HG03558 (cell line): ENCODE data around the gene CDCA7L.
"Not testable (repeated sequence)": the region's sequence is repeated elsewhere in the genome, so short reads cannot be mapped to it uniquely, and the experiment has no call there.

Experiments used
- ATAC-seq: cut with Tn5 transposase; IDR thresholded peaks from one replicate; pipeline ENCODE4 v1.9.1; 2021; ENCODE audit warnings: moderate number of reproducible peaks; ENCODE audit not compliant: unreplicated experiment; ENCODE audit errors: extremely low read depth

The CDCA7L gene

GRCh38 chr7:21946222-21946709, 567 bp upstream of the CDCA7L start:
- ATAC-seq = no peak

- ATAC-seq = no peak
Measured at GRCh38 chr7:21944616-21945453, 864 bp downstream of the CDCA7L start.

GRCh38 chr7:21943436-21943835, 2.3 kb downstream of the CDCA7L start:
- no peak for ATAC-seq

GRCh38 chr7:21942955-21943354, 2.7 kb downstream of the CDCA7L start:
- no peak for ATAC-seq

- no peak for ATAC-seq
Measured at GRCh38 chr7:21941611-21942141, 4.0 kb downstream of the CDCA7L start.

- no peak for ATAC-seq
Measured at GRCh38 chr7:21939858-21940372, 5.8 kb downstream of the CDCA7L start.

- peak; percentile 67 for ATAC-seq
Measured at GRCh38 chr7:21939136-21939857, 6.4 kb downstream of the CDCA7L start.

GRCh38 chr7:21938463-21938862, 7.2 kb downstream of the CDCA7L start:
- ATAC-seq = no peak

GRCh38 chr7:21934808-21935207, 10.9 kb downstream of the CDCA7L start:
- no peak for ATAC-seq

GRCh38 chr7:21933293-21933692, 12.4 kb downstream of the CDCA7L start:
- ATAC-seq = not testable (repeated sequence)

- ATAC-seq = no peak
Measured at GRCh38 chr7:21927693-21928092, 18.0 kb downstream of the CDCA7L start.

GRCh38 chr7:21926448-21926847, 19.3 kb downstream of the CDCA7L start:
- no peak for ATAC-seq

- ATAC-seq = no peak
Measured at GRCh38 chr7:21923658-21924057, 22.0 kb downstream of the CDCA7L start.

- ATAC-seq = no peak
Measured at GRCh38 chr7:21922605-21923004, 23.1 kb downstream of the CDCA7L start.

- ATAC-seq = no peak
Measured at GRCh38 chr7:21920936-21921335, 24.8 kb downstream of the CDCA7L start.

GRCh38 chr7:21918216-21918615, 27.5 kb downstream of the CDCA7L start:
- no peak for ATAC-seq

- no peak for ATAC-seq
Measured at GRCh38 chr7:21916629-21917028, 29.1 kb downstream of the CDCA7L start.

GRCh38 chr7:21916176-21916575, 29.5 kb downstream of the CDCA7L start:
- no peak for ATAC-seq

GRCh38 chr7:21915140-21915539, 30.6 kb downstream of the CDCA7L start:
- ATAC-seq = no peak

- no peak for ATAC-seq
Measured at GRCh38 chr7:21914671-21915070, 31.0 kb downstream of the CDCA7L start.
